Measurements from ENCODE around the gene FOXP1. TPM values are rescaled to one million over a fixed set of nuclear protein-coding genes. Genes with fewer than 3 reads are reported as not detected.

Gene FOXP1
- total and polyA plus RNA-seq, 2 of the 8 experiments (the other 6 are each of a cell fraction or from before 2014, with no cell fraction given), result 13.9 to 25.4 TPM

DNA sequence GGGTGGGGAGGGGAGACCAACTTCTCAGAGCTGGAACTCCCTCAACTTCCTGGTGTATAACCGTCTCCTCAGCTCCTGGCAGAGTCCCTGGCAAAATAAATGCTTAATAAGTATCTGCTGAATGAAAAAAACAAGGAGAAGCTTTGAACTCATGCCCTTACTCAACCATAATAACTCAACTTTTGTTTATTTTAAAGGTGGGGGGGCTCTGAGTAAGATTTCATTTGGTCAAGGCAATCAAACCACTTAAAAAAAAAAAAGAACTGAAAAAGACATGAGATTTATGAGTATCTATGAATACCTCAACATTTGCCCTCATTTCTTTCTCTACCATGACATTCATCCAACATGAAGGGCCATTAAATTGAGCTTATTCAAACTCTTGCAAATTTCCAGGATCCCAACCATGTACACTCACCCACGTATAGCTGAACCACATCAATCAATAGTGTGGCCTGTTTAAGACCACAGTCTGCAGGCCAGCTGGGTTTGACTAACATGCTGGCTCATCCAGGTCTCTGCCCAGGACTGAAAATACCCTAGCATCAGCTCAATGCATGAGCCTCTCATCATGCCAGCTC lies 157.9 kb downstream of the FOXP1 start:
- H2AFZ ChIP-seq (ENCODE audit: low read length), result no peak overlapping the region
- H4K5ac ChIP-seq (ENCODE audit: insufficient read length, low read depth, low read length), result no peak overlapping the region
- H3K9me3 ChIP-seq (ENCODE audit: insufficient read depth in 2 of 2, low read depth in 1 of 2, low read length in 1 of 2), result no peaks in the 10 kb centered on the region
- H3K27me3 ChIP-seq (replicated peaks in 1 of 4; ENCODE audit: control insufficient read depth in 3 of 4, extremely low read depth in 1 of 4, insufficient read depth in 3 of 4, low read length in 3 of 4), result no peaks in the 10 kb centered on the region
- H4K8ac ChIP-seq (ENCODE audit: extremely low read depth, insufficient read depth, low read length), result no peak overlapping the region
- no peak overlapping the region for H3K4me2 ChIP-seq (ENCODE audit: insufficient read depth in 1 of 2, low read depth in 2 of 2, low read length in 2 of 2)
- H2BK120ac ChIP-seq (replicated peaks; ENCODE audit: low read depth, low read length), result no peak overlapping the region
- no peaks in the 10 kb centered on the region for H4K20me1 ChIP-seq (replicated peaks in 1 of 2; ENCODE audit: control insufficient read depth in 1 of 2, insufficient read depth in 2 of 2, low read length in 2 of 2)
- H3K79me2 ChIP-seq (ENCODE audit: control insufficient read depth in 1 of 2, insufficient read depth in 2 of 2, low read length in 2 of 2), result no peaks in the 10 kb centered on the region
- H4K91ac ChIP-seq (replicated peaks; ENCODE audit: insufficient read length, low read length), result no peak overlapping the region
- H3K18ac ChIP-seq (ENCODE audit: extremely low read depth, low read length), result no peak overlapping the region
- H3K23ac ChIP-seq (ENCODE audit: insufficient read length), result no peak overlapping the region
- ChIA-PET POLR2A (ENCODE audit: partially characterized antibody) (interaction anchor here (0.7 to 1.3 kb wide), 4 partner anchors 8 to 593 kb away, joined by 3 to 4 read pairs (median 3); no protein-coding TSS in a partner anchor), CTCF (ENCODE audit: partially characterized antibody) (interaction anchor here (0.6 to 1.8 kb wide), 9 partner anchors 8 to 1335 kb away, joined by 3 to 7 read pairs (median 3); no protein-coding TSS in a partner anchor)
- H2AK5ac ChIP-seq (ENCODE audit: low read depth, low read length), result no peak overlapping the region
- FAIRE-seq (no peak), DNase-seq (ENCODE audit: low read depth in 1 of 2, low spot score in 2 of 2) (no peak)
- no peak overlapping the region for H3K27ac ChIP-seq (ENCODE audit: low read depth, low read length)
- H3K23me2 ChIP-seq (ENCODE audit: low read depth, low read length), result no peaks in the 10 kb centered on the region
- H3K4ac ChIP-seq (replicated peaks; ENCODE audit: insufficient read length, low read depth, low read length), result no peak overlapping the region
- no peak overlapping the region for H3K9ac ChIP-seq (replicated peaks in 1 of 4; ENCODE audit: extremely low read depth in 1 of 4, low read depth in 3 of 4, low read length in 3 of 4)
- no peak overlapping the region for H3K56ac ChIP-seq (replicated peaks; ENCODE audit: insufficient read length, low read depth, low read length)
- H2BK5ac ChIP-seq (ENCODE audit: low read depth, low read length), result no peak overlapping the region
- peaks cover 0 to 5% (median 2%) of the 10 kb centered on the region in 4 experiments; a peak in 2 of 7 replicates for H3K4me1 ChIP-seq (replicated peaks in 1 of 4; ENCODE audit: control insufficient read depth in 3 of 4, insufficient read depth in 4 of 4, low read length in 3 of 4)
- H3K79me1 ChIP-seq (ENCODE audit: low read depth, low read length), result no peaks in the 10 kb centered on the region; the same call in 1 of the 2 replicates
- no peak overlapping the region for H2BK12ac ChIP-seq (ENCODE audit: low read depth, low read length)
- TF ChIP-seq NRF1 (IDR thresholded peaks at IDR 0.05; ENCODE audit: low read depth, low read length) (no peak), KDM5A (IDR thresholded peaks at IDR 0.05; ENCODE audit: low read length) (no peak), SAP30 (IDR thresholded peaks at IDR 0.05; ENCODE audit: insufficient read depth, insufficient replicate concordance, low read length) (no peak), CBX8 (IDR thresholded peaks at IDR 0.05; ENCODE audit: borderline replicate concordance, low read depth, low read length) (no peak), SP4 (IDR thresholded peaks at IDR 0.05; ENCODE audit: low read length) (no peak), FOSL1 (IDR thresholded peaks at IDR 0.05; ENCODE audit: insufficient read depth, low read depth, low read length) (no peak), EGR1 (IDR thresholded peaks at IDR 0.05; ENCODE audit: borderline replicate concordance, low read depth, low read length) (no peak), KDM1A (IDR thresholded peaks at IDR 0.05; ENCODE audit: borderline replicate concordance, low read length) (no peak), CHD1 (IDR thresholded peaks at IDR 0.05; ENCODE audit: low read depth, low read length) (no peak), RBBP5 (IDR thresholded peaks at IDR 0.05; ENCODE audit: borderline replicate concordance, low read depth, low read length) (no peak), TAF7 (optimal IDR thresholded peaks at IDR 0.05; ENCODE audit: borderline replicate concordance, low read depth, low read length) (no peak)
- H2BK15ac ChIP-seq (ENCODE audit: low read length), result no peak overlapping the region
- H3K14ac ChIP-seq (ENCODE audit: insufficient read length), result no peak overlapping the region
- H3K36me3 ChIP-seq (ENCODE audit: control insufficient read depth in 2 of 4, insufficient read depth in 4 of 4, low read length in 3 of 4), result no peaks in the 10 kb centered on the region
- no peak overlapping the region for H2BK20ac ChIP-seq (ENCODE audit: low read length)
- no peak overlapping the region for H3K4me3 ChIP-seq (ENCODE audit: extremely low read depth in 1 of 4, insufficient read depth in 2 of 4, low read depth in 3 of 4, low read length in 4 of 4)
- WGBS, 2 experiments (ENCODE audit: extremely low coverage in 1 of 2, insufficient coverage in 1 of 2, insufficient read length in 1 of 2, insufficient replicate concordance in 2 of 2, low coverage in 1 of 2, low lambda C conversion rate in 2 of 2, missing lambda C conversion rate in 1 of 2), result 88% methylated on average over 2 of the region's 2 CpGs; no CpG with 5 or more reads in 1 of the 2 experiments

All from H1 (cell line).